DOHH2 (cell line): Measurements from ENCODE around the gene AEBP1.

Experiments
- H3F3A ChIP-seq: fragments of 200-600 bp; sonication (generic), shearing (Covaris generic); 2 replicates; pipeline ENCODE4 v1.6.0; 2016; ENCODE audit warnings: antibody characterized with exemption, mild to moderate bottlenecking; ENCODE audit not compliant: control insufficient read depth, insufficient read depth
- H3K27ac ChIP-seq: fragments of 200-600 bp; sonication (generic); 2 replicates; pipeline ENCODE4 v1.5.1; 2014; ENCODE audit warnings: low read depth, mild to moderate bottlenecking, low read length, moderate library complexity
- H3K27me3 ChIP-seq: fragments of 200-600 bp; sonication (generic); 2 replicates; pipeline ENCODE4 v1.6.1; 2014; ENCODE audit warnings: mild to moderate bottlenecking, low read length, mixed read lengths; ENCODE audit not compliant: control insufficient read depth
- H3K36me3 ChIP-seq: fragments of 200-600 bp; sonication (generic); 2 replicates; pipeline ENCODE4 v1.6.1; 2014; ENCODE audit warnings: mild to moderate bottlenecking, low read length, moderate library complexity, mixed read lengths; ENCODE audit not compliant: control insufficient read depth
- H3K4me1 ChIP-seq: fragments of 200-600 bp; sonication (generic); 2 replicates; pipeline ENCODE4 v1.6.1; 2014; ENCODE audit warnings: mild to moderate bottlenecking, low read length, mixed read lengths; ENCODE audit not compliant: control insufficient read depth
- H3K4me2 ChIP-seq: fragments of 200-600 bp; sonication (generic); 2 replicates; pipeline ENCODE4 v1.6.0; 2014; ENCODE audit warnings: mild to moderate bottlenecking, low read length, moderate library complexity
- H3K4me3 ChIP-seq: fragments of 200-600 bp; sonication (generic); 2 replicates; pipeline ENCODE4 v1.5.1; 2014; ENCODE audit warnings: mild to moderate bottlenecking, low read length, mixed read lengths
- H3K79me2 ChIP-seq: fragments of 200-600 bp; sonication (generic); 2 replicates; pipeline ENCODE4 v1.6.1; 2014; ENCODE audit warnings: mild to moderate bottlenecking, low read length, mixed read lengths; ENCODE audit not compliant: control insufficient read depth
- H3K9me2 ChIP-seq: fragments of 200-600 bp; sonication (generic); replicated peaks from 2 replicates; pipeline ENCODE4 v1.6.1; 2014; ENCODE audit warnings: mild to moderate bottlenecking, low read length, mixed read lengths; ENCODE audit not compliant: control insufficient read depth
- H3K9me3 ChIP-seq: fragments of 200-600 bp; sonication (generic); 2 replicates; pipeline ENCODE4 v1.6.1; 2014; ENCODE audit warnings: antibody characterized with exemption, low read length, mixed read lengths; ENCODE audit not compliant: control insufficient read depth, insufficient read depth
- H4K20me1 ChIP-seq: fragments of 200-600 bp; sonication (generic); 2 replicates; pipeline ENCODE4 v1.6.0; 2014; ENCODE audit warnings: low read depth, mild to moderate bottlenecking, antibody characterized with exemption, low read length, moderate library complexity; ENCODE audit not compliant: control insufficient read depth, insufficient read depth
- CTCF ChIP-seq: fragments of 200-600 bp; sonication (generic); IDR thresholded peaks from one replicate; pipeline ENCODE4 v1.5.1; 2014; ENCODE audit warnings: antibody characterized with exemption, mild to moderate bottlenecking, low read depth, low read length; ENCODE audit not compliant: poor library complexity, severe bottlenecking
- EZH2phosphoT487 ChIP-seq: fragments of 200-600 bp; sonication (generic); IDR thresholded peaks from 2 replicates; pipeline ENCODE4 v1.6.1; 2017; ENCODE audit warnings: borderline replicate concordance, mild to moderate bottlenecking, antibody characterized with exemption, low read length, moderate library complexity, mixed read lengths

The AEBP1 gene

GRCh38 chr7:44097064-44097932 lies 6.8 kb upstream of the AEBP1 start:
- Histone ChIP-seq H3F3A (peaks cover 9% of the 10 kb centered on the region), H4K20me1 (no peaks in the 10 kb centered on the region), H3K4me1 (peaks cover 76% of the 10 kb centered on the region), H3K27me3 (no peaks in the 10 kb centered on the region), H3K9me2 (no peaks in the 10 kb centered on the region), H3K79me2 (no peaks in the 10 kb centered on the region), H3K9me3 (peaks cover 4% of the 10 kb centered on the region; the same call in 1 of the 2 replicates), H3K27ac (peak overlapping the region; percentile 43), H3K36me3 (no peaks in the 10 kb centered on the region; the same call in 1 of the 2 replicates), H3K4me2 (peak overlapping the region; percentile 56), H3K4me3 (peak overlapping the region; percentile 30)
- TF ChIP-seq CTCF (no peak), EZH2phosphoT487 (no peak)

- peaks cover 71% of the 10 kb centered on the region for H3K4me1 ChIP-seq
- no peaks in the 10 kb centered on the region for H3K9me2 ChIP-seq
- H3K27ac ChIP-seq = peak overlapping the region; percentile 43; the same call in 1 of the 2 replicates
- H3F3A ChIP-seq = peaks cover 12% of the 10 kb centered on the region
- H4K20me1 ChIP-seq = no peaks in the 10 kb centered on the region
- H3K4me3 ChIP-seq = no peak overlapping the region
- TF ChIP-seq CTCF (no peak), EZH2phosphoT487 (no peak)
- H3K4me2 ChIP-seq = peak overlapping the region; percentile 56
- H3K27me3 ChIP-seq = peaks cover 4% of the 10 kb centered on the region; the same call in 1 of the 2 replicates
- H3K79me2 ChIP-seq = no peaks in the 10 kb centered on the region
- H3K9me3 ChIP-seq = peaks cover 2% of the 10 kb centered on the region; the same call in 1 of the 2 replicates
- no peaks in the 10 kb centered on the region; the same call in 1 of the 2 replicates for H3K36me3 ChIP-seq
These were observed 5.8 kb upstream of the AEBP1 start for GRCh38 chr7:44098092-44099068.

GRCh38 chr7:44099669-44100068 lies 4.5 kb upstream of the AEBP1 start:
- no peaks in the 10 kb centered on the region for H4K20me1 ChIP-seq
- H3K36me3 ChIP-seq = no peaks in the 10 kb centered on the region; the same call in 1 of the 2 replicates
- H3K4me2 ChIP-seq = no peak overlapping the region
- TF ChIP-seq CTCF (no peak), EZH2phosphoT487 (no peak)
- no peaks in the 10 kb centered on the region for H3K9me2 ChIP-seq
- peaks cover 68% of the 10 kb centered on the region for H3K4me1 ChIP-seq
- no peak overlapping the region for H3K4me3 ChIP-seq
- peaks cover 11% of the 10 kb centered on the region for H3F3A ChIP-seq
- no peaks in the 10 kb centered on the region for H3K9me3 ChIP-seq
- peaks cover 14% of the 10 kb centered on the region for H3K27me3 ChIP-seq
- H3K27ac ChIP-seq = no peak overlapping the region
- no peaks in the 10 kb centered on the region for H3K79me2 ChIP-seq
